ENCODE results near the gene ILF2.

- TF ChIP-seq POLR2A (IDR thresholded peaks at IDR 0.05): peak in 1 of 2 donors; percentile 44
- no peak for TF ChIP-seq CTCF (IDR thresholded peaks at IDR 0.05)
Observed at GRCh38 chr1:153658400-153659174, 12.2 kb downstream of the ILF2 start, which contains the start of gene SNAPIN.
